HG03342 (cell line): ENCODE results near the gene HID1.

Source experiments
- ATAC-seq: cut with Tn5 transposase; IDR thresholded peaks from one replicate; pipeline ENCODE4 v1.9.1; 2021; ENCODE audit warnings: mild to moderate bottlenecking, moderate library complexity; ENCODE audit not compliant: unreplicated experiment

The HID1 gene

GRCh38 chr17:74951680-74952421, 20.7 kb downstream of the HID1 start:
- no peak for ATAC-seq

DNA sequence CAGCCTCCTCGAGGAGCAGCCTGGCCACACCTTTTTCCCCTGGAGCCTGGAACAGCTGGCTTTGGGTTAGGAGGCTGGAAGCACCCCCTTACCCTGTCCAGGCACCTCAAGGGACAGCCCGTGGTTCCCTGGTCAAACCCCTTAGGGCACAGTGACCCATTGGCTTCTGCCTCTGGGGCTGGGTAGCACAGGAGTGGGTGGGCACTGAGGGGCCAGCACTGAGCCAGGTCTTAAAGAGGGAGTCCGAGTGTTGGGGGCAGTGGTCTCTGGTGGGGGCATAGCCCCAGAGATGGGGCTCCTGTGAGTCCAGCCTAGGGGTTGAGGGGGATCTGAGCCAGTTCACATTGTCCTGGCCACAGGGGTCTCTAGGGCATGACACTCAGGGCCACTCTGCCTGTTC, 21.5 kb downstream of the HID1 start:
- no peak for ATAC-seq

GRCh38 chr17:74950207-74950606, 22.4 kb downstream of the HID1 start:
- ATAC-seq = no peak

GRCh38 chr17:74949455-74950115, 23.0 kb downstream of the HID1 start:
- no peak for ATAC-seq

- no peak for ATAC-seq
Observed at GRCh38 chr17:74947041-74947754, 25.4 kb downstream of the HID1 start.

DNA sequence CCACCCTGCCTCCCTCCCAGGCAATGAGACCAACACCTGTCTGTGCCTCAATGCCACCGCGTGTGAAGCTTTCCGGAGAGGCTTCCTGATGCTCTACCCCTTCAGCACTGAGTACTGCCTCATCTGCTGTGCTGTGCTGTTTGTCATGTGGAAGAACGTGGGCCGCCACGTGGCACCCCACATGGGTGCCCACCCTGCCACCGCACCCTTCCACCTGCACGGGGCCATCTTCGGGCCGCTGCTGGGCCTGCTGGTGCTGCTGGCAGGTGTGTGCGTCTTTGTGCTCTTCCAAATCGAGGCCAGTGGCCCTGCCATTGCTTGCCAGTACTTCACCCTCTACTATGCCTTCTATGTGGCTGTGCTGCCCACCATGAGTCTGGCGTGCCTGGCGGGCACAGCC, 25.9 kb downstream of the HID1 start:
- no peak for ATAC-seq

GRCh38 chr17:74945543-74945942, 27.0 kb downstream of the HID1 start:
- ATAC-seq = no peak

DNA sequence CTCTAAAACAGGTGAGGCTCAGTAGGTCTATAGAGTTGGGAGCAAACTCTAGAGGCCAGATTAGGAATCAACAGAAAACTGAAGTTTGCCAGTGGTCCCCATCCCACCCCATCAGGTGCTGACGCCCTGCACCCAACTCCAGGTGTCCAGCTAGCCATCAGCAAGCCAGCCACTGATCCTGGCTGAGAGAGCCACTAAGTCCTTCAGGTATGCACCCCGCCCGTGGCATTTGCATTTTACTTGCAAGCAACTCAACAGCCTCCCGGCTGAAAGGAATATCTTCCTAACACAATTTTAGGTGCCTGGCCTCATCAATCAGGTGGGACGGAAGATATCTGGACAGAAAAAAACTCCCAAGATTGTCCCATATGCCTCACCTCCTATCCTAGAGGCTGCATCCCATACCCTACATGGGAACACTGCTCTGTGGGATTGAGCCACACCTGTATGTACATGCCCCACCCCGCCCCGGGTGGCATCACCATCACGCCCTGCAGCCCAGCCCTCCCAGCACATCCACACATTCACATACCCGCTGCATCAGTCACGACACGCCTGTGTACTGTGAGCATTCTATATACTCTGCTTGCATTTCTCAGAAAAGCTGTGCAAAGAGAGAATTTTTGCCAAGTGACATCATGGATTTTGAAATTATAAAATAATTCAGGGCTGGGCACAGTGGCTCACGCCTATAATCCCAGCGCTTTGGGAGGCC, 28.6 kb downstream of the HID1 start:
- no peak for ATAC-seq

DNA sequence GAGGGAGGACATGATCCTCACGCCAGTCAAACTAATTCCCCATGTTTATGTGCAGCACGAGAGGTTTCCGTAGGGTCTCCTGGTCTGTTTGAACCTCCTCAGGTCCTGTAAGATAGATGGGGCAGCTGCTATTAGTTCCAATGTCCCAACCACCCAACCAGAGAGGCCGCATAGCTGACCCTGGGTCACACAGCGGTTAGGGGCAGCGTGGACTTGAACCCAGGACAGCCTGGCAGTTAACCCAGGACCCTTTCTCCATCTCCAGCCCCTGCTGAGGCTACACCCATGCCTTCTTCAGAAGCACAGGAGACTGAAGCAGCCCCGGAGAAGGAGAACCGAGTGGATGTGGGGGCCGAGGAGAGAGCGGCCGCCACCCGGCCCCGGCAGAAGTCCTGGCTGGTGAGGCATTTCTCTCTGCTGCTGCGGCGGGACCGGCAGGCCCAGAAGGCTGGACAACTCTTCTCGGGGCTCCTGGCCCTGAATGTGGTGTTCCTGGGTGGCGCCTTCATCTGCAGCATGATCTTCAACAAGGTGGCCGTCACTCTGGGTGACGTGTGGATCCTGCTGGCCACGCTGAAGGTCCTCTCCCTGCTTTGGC, 31.3 kb downstream of the HID1 start:
- no peak for ATAC-seq

GRCh38 chr17:74939534-74939933, 33.0 kb downstream of the HID1 start:
- ATAC-seq = no peak

GRCh38 chr17:74938194-74938950, 34.2 kb downstream of the HID1 start:
- no peak for ATAC-seq

GRCh38 chr17:74937064-74938051, 35.2 kb downstream of the HID1 start:
- no peak for ATAC-seq

DNA sequence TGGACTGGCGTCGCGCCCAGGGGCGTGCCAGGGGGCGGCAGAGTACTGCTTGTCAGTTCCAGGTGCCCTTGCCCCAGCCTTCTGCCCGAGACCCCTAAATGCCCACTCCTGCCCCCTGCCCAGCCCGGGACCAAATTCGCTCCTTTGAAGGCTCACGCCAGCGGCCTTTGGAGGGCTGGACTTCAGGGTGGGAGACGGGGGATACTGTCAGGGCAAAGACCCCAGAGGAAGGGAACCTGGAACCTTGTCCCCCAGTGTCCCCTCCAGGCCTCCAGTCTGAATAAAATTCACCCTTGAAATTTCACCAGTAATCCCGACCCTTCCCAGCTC, 36.1 kb downstream of the HID1 start:
- ATAC-seq = no peak

DNA sequence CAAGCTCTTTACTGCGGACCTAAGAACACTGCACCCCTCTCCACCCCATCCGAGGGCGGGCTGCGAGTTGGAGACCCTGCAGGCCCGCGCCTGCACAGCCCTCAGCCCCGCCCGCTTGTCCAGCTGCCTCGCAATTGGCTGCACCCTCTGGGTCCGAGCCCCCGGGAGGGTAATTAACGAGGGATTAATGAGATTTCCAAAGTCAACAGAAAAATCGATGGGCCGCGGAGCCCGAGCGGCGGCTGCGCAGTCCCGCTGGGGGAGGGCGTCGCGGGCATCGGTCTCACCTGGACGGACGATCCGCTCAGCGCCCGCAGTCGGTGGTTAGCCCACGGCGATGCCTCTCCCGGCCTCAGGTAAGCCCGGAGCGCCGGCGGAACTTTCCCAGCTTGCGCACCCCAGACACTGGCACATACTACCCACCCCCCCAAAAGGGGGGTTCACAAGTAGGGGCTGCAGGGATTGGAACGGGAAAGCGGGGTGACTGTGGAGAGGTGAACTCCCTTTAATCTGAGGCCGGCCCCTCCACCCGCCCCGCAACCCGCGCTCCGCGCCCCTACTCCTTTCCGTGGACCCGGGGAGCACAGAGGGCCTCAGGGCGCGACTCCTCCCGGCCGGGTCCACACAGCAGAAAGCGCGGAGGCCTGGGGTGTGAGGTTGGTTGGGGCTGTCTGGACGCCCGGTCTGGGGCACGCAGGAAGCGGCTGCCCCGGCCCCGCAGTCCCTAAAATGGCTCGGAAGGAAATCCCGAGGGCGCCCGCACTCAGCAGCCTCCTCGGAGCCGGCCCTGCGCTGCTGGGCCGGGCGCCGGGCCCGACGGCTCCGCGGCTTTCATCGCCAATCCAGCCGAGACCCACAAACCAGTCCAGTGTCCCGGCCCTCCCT, 36.7 kb downstream of the HID1 start, which contains the start of gene OTOP3:
TSS of gene OTOP3 (plus strand) at position 314 of the 885 bp plus-strand sequence. CDS start at position 338, 24 bp downstream.
- ATAC-seq = no peak

DNA sequence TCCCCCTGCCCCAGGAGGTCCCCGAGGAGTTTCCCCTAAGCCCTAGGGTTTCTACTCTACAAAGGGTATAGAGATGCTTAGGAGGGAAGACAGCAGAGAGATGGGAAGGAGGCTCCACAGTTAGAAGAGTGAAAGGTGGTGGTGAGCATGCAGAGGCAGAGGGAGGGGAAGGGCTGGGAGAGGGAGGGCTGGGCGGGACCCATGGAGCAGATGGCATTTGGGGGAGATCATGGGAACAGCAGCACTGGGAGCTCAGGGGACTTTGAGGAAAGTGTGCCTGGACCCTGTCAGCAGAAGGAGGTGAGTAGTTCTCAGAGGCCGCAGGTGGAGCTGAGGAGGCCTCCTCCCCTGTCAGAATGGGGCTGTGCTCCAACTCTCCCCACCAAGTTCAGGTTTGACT, 37.5 kb downstream of the HID1 start:
- ATAC-seq = no peak

GRCh38 chr17:74930535-74931036, 42.0 kb downstream of the HID1 start:
- ATAC-seq = no peak

GRCh38 chr17:74928786-74929185, 43.8 kb downstream of the HID1 start:
- ATAC-seq = no peak

DNA sequence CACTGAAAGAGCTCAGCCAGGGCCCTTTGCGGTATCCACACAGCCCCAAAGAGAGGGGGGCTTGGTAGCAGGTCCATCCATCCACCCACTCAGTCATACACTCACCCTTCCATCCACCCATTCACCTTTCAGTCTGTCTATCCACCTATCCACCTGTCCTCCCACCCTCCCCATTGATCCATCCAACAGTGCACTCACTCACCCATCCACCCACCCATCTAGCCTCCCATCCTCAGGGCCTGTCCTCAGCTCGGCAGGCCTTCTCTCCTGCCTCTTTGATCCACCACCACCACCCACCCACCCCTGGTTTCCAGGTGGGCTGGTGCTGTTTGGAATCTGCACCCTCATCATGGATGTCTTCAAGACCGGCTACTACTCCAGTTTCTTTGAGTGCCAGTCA, 47.3 kb downstream of the HID1 start:
- ATAC-seq = no peak
